Upper lobe of right lung (tissue), 1 donor: ENCODE data around the gene IFITM10. TPM values are rescaled to one million over a fixed set of nuclear protein-coding genes. Genes with fewer than 3 reads are reported as not detected.

Source experiments
- ATAC-seq: fragments of 200-7000 bp; cut with Tn5 transposase; one replicate; pipeline ENCODE4 v1.9.1; 2020; ENCODE audit warnings: mild to moderate bottlenecking, moderate library complexity
- DNase-seq: peaks from one replicate; pipeline ENCODE4 v3.0.0-alpha.2; 2020
- H3K27ac ChIP-seq: fragments of 200-600 bp; one replicate; pipeline ENCODE4 v1.8.0; 2022
- H3K27me3 ChIP-seq: fragments of 200-600 bp; one replicate; pipeline ENCODE4 v1.8.0; 2022; ENCODE audit warnings: mild to moderate bottlenecking
- H3K36me3 ChIP-seq: fragments of 200-600 bp; one replicate; pipeline ENCODE4 v1.8.0; 2022
- H3K4me1 ChIP-seq: fragments of 200-600 bp; one replicate; pipeline ENCODE4 v1.8.0; 2022
- H3K4me3 ChIP-seq: fragments of 200-600 bp; one replicate; pipeline ENCODE4 v1.8.0; 2022; ENCODE audit warnings: mild to moderate bottlenecking
- H3K9me3 ChIP-seq: fragments of 200-600 bp; one replicate; pipeline ENCODE4 v1.8.0; 2022
- CTCF ChIP-seq: fragments of 200-600 bp; IDR thresholded peaks from one replicate; pipeline ENCODE4 v1.8.0; 2022; ENCODE audit warnings: antibody characterized with exemption
- intact Hi-C: fragments of 100-400 bp; cut with DNase I; formaldehyde crosslinking; loops from one replicate; pipeline ENCODE4 v1.11.0; 2022
- total RNA-seq: library from RNA; stranded (reverse); fragmentation: NEBNext Ultra II Directional; extraction: Animal tissue kit (Norgen Biotek cat#: 25700); gene quantifications from one replicate; pipeline ENCODE4 v1.2.1, GENCODE V29; 2021
- donor health status: DM: no; HTN: yes; CAD: no; lungs with severe emphysema.

Gene IFITM10
- total RNA-seq, 1 donor from 2014 or later = 7.9 TPM

DNA sequence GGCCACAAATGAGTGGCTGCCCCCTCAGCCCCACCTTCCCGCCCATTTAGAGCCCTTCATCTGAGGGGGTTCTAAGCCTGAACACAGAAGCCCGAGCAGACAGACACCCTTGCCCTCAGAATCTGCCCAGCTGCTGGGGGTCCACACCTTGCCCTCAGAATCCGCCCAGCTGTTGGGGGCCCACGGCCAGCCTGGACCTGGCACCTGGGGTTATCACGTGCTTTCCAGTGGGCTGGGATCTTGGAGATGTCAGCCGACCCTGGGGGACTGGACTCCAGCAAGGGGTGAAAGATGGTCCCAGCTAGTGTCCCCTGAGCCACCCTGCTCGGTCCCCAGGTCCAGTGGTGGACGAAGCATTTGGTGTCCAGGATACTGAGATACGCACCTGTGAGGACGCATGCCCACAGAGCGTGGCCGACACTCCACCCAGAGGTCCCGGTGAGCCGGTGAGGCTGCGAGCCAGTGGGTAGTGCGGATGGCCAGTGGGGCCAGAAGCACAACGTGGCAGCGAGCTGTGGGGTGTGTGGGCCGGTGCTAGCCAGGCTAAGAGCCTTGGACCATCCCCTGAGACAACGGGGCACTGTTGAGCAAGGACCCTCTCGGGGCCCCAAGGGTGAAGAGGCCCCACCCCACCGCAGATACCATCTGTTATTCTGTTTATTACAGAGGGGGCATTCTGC lies 16.5 kb upstream of the IFITM10 start:
- no peak overlapping the region for H3K27ac ChIP-seq
- DNase-seq (peak; percentile 53), ATAC-seq (no peak)
- intact Hi-C loops = no loop called here
- TF ChIP-seq CTCF = no peak
- no peak overlapping the region for H3K4me3 ChIP-seq
- H3K4me1 ChIP-seq = peaks cover 14% of the 10 kb centered on the region
- H3K9me3 ChIP-seq = no peaks in the 10 kb centered on the region
- H3K27me3 ChIP-seq = no peaks in the 10 kb centered on the region
- no peaks in the 10 kb centered on the region for H3K36me3 ChIP-seq

DNA sequence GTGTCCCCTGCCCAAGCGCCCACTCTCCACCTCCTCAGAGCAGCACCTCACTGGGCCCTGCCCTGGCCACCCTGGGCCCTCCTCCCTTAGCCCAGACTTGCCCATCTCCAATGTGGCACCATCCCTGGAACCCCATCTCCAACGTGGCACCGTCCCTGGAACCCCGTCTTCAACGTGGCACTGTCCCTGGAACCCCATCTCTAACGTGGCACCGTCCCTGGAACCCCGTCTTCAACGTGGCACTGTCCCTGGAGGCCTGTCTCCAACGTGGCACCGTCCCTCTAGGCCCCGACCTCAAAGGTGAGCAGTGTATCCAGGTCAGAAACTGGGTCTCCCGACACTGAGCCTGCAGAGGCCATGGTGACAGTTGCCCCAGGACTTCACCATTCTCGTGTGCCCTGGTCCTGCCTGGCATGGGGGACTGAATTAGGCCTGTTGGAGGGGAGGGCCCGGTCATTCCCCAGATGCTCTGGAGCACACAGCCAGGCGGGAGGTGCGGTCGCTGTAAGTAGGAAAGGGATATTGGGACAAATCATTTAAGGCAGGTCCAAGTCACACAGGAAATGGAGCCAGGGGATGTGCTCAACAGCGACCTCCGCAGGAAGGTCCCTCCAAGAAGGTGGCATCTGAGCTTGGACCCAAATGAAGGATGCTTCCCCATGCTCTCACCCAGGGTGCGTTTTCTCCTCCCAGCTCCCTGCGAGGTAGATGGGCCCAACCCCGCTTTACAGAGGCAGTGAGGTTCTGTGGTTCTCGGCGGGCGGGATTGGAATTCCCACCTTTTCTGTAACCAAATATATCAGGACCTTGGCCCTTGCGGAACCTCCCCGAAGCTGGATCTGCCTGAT lies 15.7 kb upstream of the IFITM10 start:
- Histone ChIP-seq H3K27ac (no peak overlapping the region), H3K4me3 (no peak overlapping the region), H3K9me3 (no peaks in the 10 kb centered on the region), H3K4me1 (peaks cover 22% of the 10 kb centered on the region), H3K36me3 (peaks cover 6% of the 10 kb centered on the region), H3K27me3 (no peaks in the 10 kb centered on the region)
- DNase-seq (peak; percentile 54), ATAC-seq (no peak)
- intact Hi-C loops = no loop called here
- no peak for TF ChIP-seq CTCF

DNA sequence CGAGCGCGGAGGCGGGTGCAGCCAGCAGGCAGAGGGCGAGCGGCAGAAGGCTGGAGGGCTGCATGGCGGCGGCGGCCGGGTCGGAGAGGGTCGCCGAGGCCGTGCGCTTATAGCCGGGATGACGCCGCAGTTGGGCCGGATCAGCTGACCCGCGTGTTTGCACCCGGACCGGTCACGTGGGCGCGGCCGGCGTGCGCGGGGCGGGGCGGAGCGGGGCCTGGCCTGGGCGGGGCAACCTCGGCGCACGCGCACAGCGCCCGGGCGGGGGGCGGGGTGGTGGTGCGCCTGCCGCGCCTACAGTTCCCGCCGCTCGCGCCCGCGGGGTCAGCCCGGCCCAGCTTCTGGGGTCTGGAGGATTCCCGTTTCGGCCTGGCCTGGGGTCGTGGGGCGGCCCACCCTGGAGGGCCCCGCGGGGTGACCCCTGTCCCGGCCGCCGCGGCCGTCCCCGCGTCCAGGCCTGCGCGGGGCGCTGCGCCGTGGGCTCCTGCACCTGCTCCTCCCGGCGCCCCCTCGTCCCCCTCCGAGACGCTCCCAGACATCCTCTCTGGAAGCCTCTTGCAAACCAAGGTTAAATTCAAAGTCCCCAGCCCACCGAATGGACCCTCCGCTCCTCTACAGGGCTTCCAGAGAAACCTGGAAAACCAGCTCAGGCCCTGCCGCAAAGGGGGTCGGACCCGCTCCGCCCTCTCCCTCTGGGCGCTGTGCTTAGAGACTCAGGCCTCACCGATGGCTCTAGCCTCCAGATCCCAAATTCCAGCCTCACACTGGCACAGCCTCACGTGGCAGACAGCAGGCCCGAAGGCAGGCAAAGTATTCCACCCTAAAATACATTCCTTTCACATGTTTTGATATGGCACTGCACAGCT lies 13.6 kb upstream of the IFITM10 start, which contains the start of gene CTSD:
Gene CTSD (minus strand): TSS at position 132 of the 866 bp plus-strand sequence. CDS start 68 bp downstream, at position 64.
- intact Hi-C loops = no loop called here
- peak within 1 kb of the TSS; percentile 97 for H3K4me3 ChIP-seq
- TF ChIP-seq CTCF = no peak
- H3K27me3 ChIP-seq = no peaks in the 10 kb centered on the region
- peaks cover 26% of the 10 kb centered on the region for H3K36me3 ChIP-seq
- DNase-seq (peak; percentile 96), ATAC-seq (peak; percentile 85)
- H3K27ac ChIP-seq = peak within 1 kb of the TSS; percentile 91
- no peaks in the 10 kb centered on the region for H3K9me3 ChIP-seq
- peaks cover 42% of the 10 kb centered on the region for H3K4me1 ChIP-seq

- Histone ChIP-seq H3K27ac (peak overlapping the region; percentile 91), H3K4me3 (peak overlapping the region; percentile 97), H3K4me1 (peaks cover 42% of the 10 kb centered on the region), H3K9me3 (no peaks in the 10 kb centered on the region), H3K27me3 (no peaks in the 10 kb centered on the region), H3K36me3 (peaks cover 33% of the 10 kb centered on the region)
- intact Hi-C loops = no loop called here
- DNase-seq (no peak), ATAC-seq (peak; percentile 3)
- TF ChIP-seq CTCF = no peak
Measured at GRCh38 chr11:1763336-1763795, 13.0 kb upstream of the IFITM10 start.
